OCI-LY1 (cell line): Measurements from ENCODE around the gene LMX1B.

Experiments used
- H2AFZ ChIP-seq: fragments of 200-600 bp; sonication (generic), shearing (Covaris generic); 2 replicates; pipeline ENCODE4 v1.6.0; 2014; ENCODE audit warnings: antibody characterized with exemption, mild to moderate bottlenecking, low read length
- H3F3A ChIP-seq: fragments of 200-600 bp; sonication (generic), shearing (Covaris generic); 2 replicates; pipeline ENCODE4 v1.6.0; 2014; ENCODE audit warnings: mild to moderate bottlenecking, antibody characterized with exemption, low read length, moderate library complexity; ENCODE audit not compliant: insufficient read depth
- H3K27ac ChIP-seq: fragments of 200-600 bp; sonication (generic); 2 replicates; pipeline ENCODE4 v1.5.1; 2014; ENCODE audit warnings: low read length, mixed run types, mild to moderate bottlenecking, low read depth; ENCODE audit not compliant: poor library complexity, severe bottlenecking
- H3K27me3 ChIP-seq: fragments of 200-600 bp; sonication (generic); 2 replicates; pipeline ENCODE4 v1.6.0; 2014; ENCODE audit warnings: antibody characterized with exemption, mild to moderate bottlenecking, low read length, moderate library complexity; ENCODE audit not compliant: insufficient read depth
- H3K36me3 ChIP-seq: fragments of 200-600 bp; sonication (generic); 2 replicates; pipeline ENCODE4 v1.6.1; 2014; ENCODE audit warnings: mild to moderate bottlenecking, antibody characterized with exemption, low read length, moderate library complexity, mixed read lengths; ENCODE audit not compliant: insufficient read depth
- H3K4me1 ChIP-seq: fragments of 200-600 bp; sonication (generic); 2 replicates; pipeline ENCODE4 v1.5.1; 2014; ENCODE audit warnings: mild to moderate bottlenecking, low read length, moderate library complexity; ENCODE audit not compliant: insufficient read depth, severe bottlenecking
- H3K4me2 ChIP-seq: fragments of 200-600 bp; sonication (generic), shearing (Covaris generic); 2 replicates; pipeline ENCODE4 v1.6.1; 2014; ENCODE audit warnings: low read length
- H3K4me3 ChIP-seq: fragments of 200-600 bp; sonication (generic); 2 replicates; pipeline ENCODE4 v1.5.1; 2014; ENCODE audit warnings: low read length, low read depth, mild to moderate bottlenecking, mixed read lengths; ENCODE audit not compliant: poor library complexity, severe bottlenecking
- H3K79me2 ChIP-seq: fragments of 200-600 bp; shearing (Covaris generic); 2 replicates; pipeline ENCODE4 v1.6.1; 2016; ENCODE audit warnings: mixed run types, low read length, mixed read lengths; ENCODE audit not compliant: insufficient read depth
- H3K9ac ChIP-seq: fragments of 200-600 bp; sonication (generic), shearing (Covaris generic); 2 replicates; pipeline ENCODE4 v1.6.1; 2014; ENCODE audit warnings: mild to moderate bottlenecking, low read length, mixed read lengths
- H3K9me2 ChIP-seq: fragments of 200-600 bp; sonication (generic), shearing (Covaris generic); 2 replicates; pipeline ENCODE4 v1.6.1; 2014; ENCODE audit warnings: low read depth, mild to moderate bottlenecking, low read length, mixed read lengths
- H3K9me3 ChIP-seq: fragments of 200-600 bp; shearing (Covaris generic); 2 replicates; pipeline ENCODE4 v1.6.1; 2014; ENCODE audit warnings: low read length, mixed read lengths
- H4K20me1 ChIP-seq: fragments of 200-600 bp; sonication (generic), shearing (Covaris generic); 2 replicates; pipeline ENCODE4 v1.6.0; 2016; ENCODE audit warnings: mild to moderate bottlenecking, low read length; ENCODE audit not compliant: insufficient read depth
- CTCF ChIP-seq: fragments of 200-600 bp; sonication (generic), shearing (Covaris generic); IDR thresholded peaks from 2 replicates; pipeline ENCODE4 v1.5.1; 2017; ENCODE audit warnings: mild to moderate bottlenecking, antibody characterized with exemption, low read length, moderate library complexity, mixed read lengths
- EZH2 ChIP-seq: fragments of 200-600 bp; sonication (generic), shearing (Covaris generic); IDR thresholded peaks from 2 replicates; pipeline ENCODE4 v1.8.0; 2017; ENCODE audit warnings: borderline replicate concordance, mixed run types, mild to moderate bottlenecking, antibody characterized with exemption, low read length, moderate library complexity, mixed read lengths

The LMX1B gene

DNA sequence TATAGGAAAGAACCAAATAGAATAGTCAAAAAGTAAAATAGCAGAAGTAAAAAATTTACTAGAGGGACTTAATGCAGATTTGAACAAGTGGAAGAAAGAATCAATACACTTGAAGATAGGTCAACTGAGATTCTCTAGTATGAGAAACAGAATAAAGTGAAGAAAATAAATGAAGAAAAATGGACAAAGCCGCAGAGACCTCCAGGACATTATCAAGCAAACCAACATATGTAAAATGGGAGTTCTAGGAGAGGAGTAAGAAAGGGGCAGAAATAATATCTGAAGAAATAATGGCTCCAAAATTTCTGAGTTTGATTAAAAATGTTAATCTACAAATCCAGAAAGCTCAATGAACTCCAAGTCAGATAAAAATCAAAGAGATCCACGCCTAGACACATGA is 121.1 kb downstream of the LMX1B start:
- H3K27me3 ChIP-seq = no peaks in the 10 kb centered on the region; the same call in 1 of the 2 replicates
- no peak overlapping the region for H3K27ac ChIP-seq
- H2AFZ ChIP-seq = no peak overlapping the region
- H3K36me3 ChIP-seq = no peaks in the 10 kb centered on the region
- no peak for TF ChIP-seq EZH2
- TF ChIP-seq CTCF = no peak
- no peaks in the 10 kb centered on the region for H3K9me2 ChIP-seq
- peaks cover 7% of the 10 kb centered on the region; the same call in 1 of the 2 replicates for H3K9me3 ChIP-seq
- no peaks in the 10 kb centered on the region for H4K20me1 ChIP-seq
- no peaks in the 10 kb centered on the region for H3K4me1 ChIP-seq
- H3K4me3 ChIP-seq = no peak overlapping the region
- no peak overlapping the region for H3K9ac ChIP-seq
- no peaks in the 10 kb centered on the region for H3F3A ChIP-seq
- H3K79me2 ChIP-seq = no peaks in the 10 kb centered on the region
- no peak overlapping the region for H3K4me2 ChIP-seq

DNA sequence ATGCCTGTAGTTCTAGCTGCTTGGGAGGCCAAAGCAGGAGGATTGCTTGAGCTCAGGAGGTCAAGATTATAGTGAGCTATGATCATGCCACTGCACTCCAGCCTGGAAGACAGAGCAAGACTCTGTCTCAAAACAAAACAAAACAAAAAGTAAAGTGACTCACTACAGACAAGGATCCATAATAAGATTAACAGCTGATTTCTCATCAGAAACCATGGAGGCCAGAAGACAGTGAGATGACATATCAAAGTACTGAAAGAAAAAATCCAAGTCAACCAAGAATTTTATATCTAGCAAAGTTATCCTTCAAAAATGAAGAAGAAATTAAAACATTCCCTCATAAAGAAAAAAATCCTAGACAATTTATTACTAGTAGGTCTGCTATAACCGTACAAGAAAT is 121.8 kb downstream of the LMX1B start:
- H3K27ac ChIP-seq = no peak overlapping the region

GRCh38 chr9:126738553-126738952 is 124.8 kb downstream of the LMX1B start:
- Histone ChIP-seq H3K9me2 (no peaks in the 10 kb centered on the region), H3K79me2 (no peaks in the 10 kb centered on the region), H3K27ac (no peak overlapping the region), H3K4me2 (no peak overlapping the region), H3K36me3 (no peaks in the 10 kb centered on the region), H3K9ac (no peak overlapping the region), H2AFZ (no peak overlapping the region), H3F3A (no peaks in the 10 kb centered on the region), H3K4me3 (no peak overlapping the region), H4K20me1 (no peaks in the 10 kb centered on the region), H3K4me1 (no peaks in the 10 kb centered on the region), H3K27me3 (peaks cover 8% of the 10 kb centered on the region; the same call in 1 of the 2 replicates), H3K9me3 (peaks cover 7% of the 10 kb centered on the region; the same call in 1 of the 2 replicates)
- TF ChIP-seq CTCF = no peak
- no peak for TF ChIP-seq EZH2

More for the DNA sequence above, 121.8 kb downstream of the LMX1B start:
- TF ChIP-seq CTCF (no peak), EZH2 (no peak)
- Histone ChIP-seq H3K36me3 (no peaks in the 10 kb centered on the region), H3K4me1 (no peaks in the 10 kb centered on the region), H3K27me3 (no peaks in the 10 kb centered on the region; the same call in 1 of the 2 replicates), H3K9me3 (peaks cover 7% of the 10 kb centered on the region; the same call in 1 of the 2 replicates), H4K20me1 (no peaks in the 10 kb centered on the region), H3K4me2 (no peak overlapping the region), H3K4me3 (no peak overlapping the region), H2AFZ (no peak overlapping the region), H3K79me2 (no peaks in the 10 kb centered on the region), H3K9me2 (no peaks in the 10 kb centered on the region), H3F3A (no peaks in the 10 kb centered on the region), H3K9ac (no peak overlapping the region)
